Endothelial cell of umbilical vein (primary cell): ENCODE results near the gene LZTS2. TPM values are rescaled to one million over a fixed set of nuclear protein-coding genes. Genes with fewer than 3 reads are reported as not detected.

Experiments used
- BruUV-seq: library from RNA; stranded (reverse); fragments of 400-500 nt; replicated peaks from 2 replicates; lab custom pipeline; 2021; lab: Mats Ljungman, UMichigan
- CTCF ChIA-PET: fragments of 300-600, 350-600 bp; sonication (Branson Sonifier 250); formaldehyde crosslinking; loops from one replicate; lab custom pipeline; 2021; ENCODE audit warnings: antibody characterized with exemption, inconsistent platforms; lab: Charles Lee
- POLR2A ChIA-PET: fragments of 300-600, 350-600 bp; sonication (Branson Sonifier 250); formaldehyde crosslinking; loops from one replicate; lab custom pipeline; 2021; ENCODE audit warnings: antibody characterized with exemption, inconsistent platforms; lab: Charles Lee
- DNase-seq: peaks from one replicate; pipeline ENCODE4 v3.0.0-alpha.2; 2011; ENCODE audit warnings: low read depth, low spot score
- FAIRE-seq: peaks from 2 replicates; lab custom pipeline; 2011; peaks lifted over from hg19 to GRCh38; lab: Jason Lieb, UNC
- H2AFZ ChIP-seq: 2 replicates; pipeline ENCODE4 v1.6.0; 2012; ENCODE audit warnings: low read depth, low read length, control low read depth, inconsistent platforms
- H3K27ac ChIP-seq: 2 replicates; pipeline ENCODE4 v1.5.1; 2011; ENCODE audit warnings: low read depth, mild to moderate bottlenecking, control low read depth, low read length, moderate library complexity; ENCODE audit not compliant: insufficient read depth
- H3K27me3 ChIP-seq, 2 experiments: 2 replicates each; pipeline versions ENCODE4 v1.6.0 to v1.6.1; 2011; ENCODE audit warnings: low read length in 2 of 2, mixed read lengths in 1 of 2; ENCODE audit not compliant: control insufficient read depth in 2 of 2, insufficient read depth in 2 of 2
- H3K36me3 ChIP-seq, 2 experiments: 2 replicates in 1 of 2; 3 replicates in 1 of 2; pipeline ENCODE4 v1.5.1; 2011; ENCODE audit warnings: low read length in 2 of 2, mild to moderate bottlenecking in 1 of 2, moderate library complexity in 1 of 2; ENCODE audit not compliant: control insufficient read depth in 2 of 2, insufficient read depth in 2 of 2; ENCODE audit errors: extremely low read depth in 1 of 2
- H3K4me1 ChIP-seq: 3 replicates; pipeline ENCODE4 v1.5.1; 2011; ENCODE audit warnings: mild to moderate bottlenecking, low read length; ENCODE audit not compliant: control insufficient read depth, insufficient read depth; ENCODE audit errors: extremely low read depth
- H3K4me2 ChIP-seq: 2 replicates; pipeline ENCODE4 v1.6.1; 2011; ENCODE audit warnings: low read length, control low read depth, mixed read lengths; ENCODE audit not compliant: insufficient read depth
- H3K4me3 ChIP-seq, 3 experiments: fragments of 200-600 bp in 1 of 3; sonication (generic), shearing (Covaris generic) in 1 of 3; replicated peaks in 1 of 3; 2 replicates each; pipeline ENCODE4 v1.5.1; 2011 to 2016; ENCODE audit warnings: control low read depth in 3 of 3, low read length in 3 of 3, mild to moderate bottlenecking in 2 of 3, inconsistent platforms in 1 of 3, low read depth in 1 of 3, moderate library complexity in 1 of 3; ENCODE audit not compliant: insufficient read depth in 1 of 3
- H3K79me2 ChIP-seq: 2 replicates; pipeline ENCODE4 v1.6.0; 2012; ENCODE audit warnings: low read length, inconsistent platforms; ENCODE audit not compliant: control insufficient read depth, insufficient read depth
- H3K9ac ChIP-seq: replicated peaks from 2 replicates; pipeline ENCODE3; 2011; ENCODE audit warnings: low read length, control low read depth; ENCODE audit not compliant: insufficient read depth; ENCODE audit errors: extremely low read depth
- H3K9me1 ChIP-seq: replicated peaks from 3 replicates; pipeline ENCODE4 v1.6.0; 2011; ENCODE audit warnings: mild to moderate bottlenecking, low read length; ENCODE audit not compliant: control insufficient read depth, insufficient read depth; ENCODE audit errors: extremely low read depth
- H3K9me3 ChIP-seq: replicated peaks from 2 replicates; pipeline ENCODE4 v1.5.1; 2012; ENCODE audit warnings: low read length, inconsistent platforms; ENCODE audit not compliant: control insufficient read depth, insufficient read depth
- H4K20me1 ChIP-seq: replicated peaks from 2 replicates; pipeline ENCODE3; 2011; ENCODE audit warnings: mild to moderate bottlenecking, low read length; ENCODE audit not compliant: control insufficient read depth, insufficient read depth; ENCODE audit errors: extremely low read depth
- CTCF ChIP-seq, 2 donors: IDR thresholded peaks; 1 replicate in 1 of 2; 2 replicates in 1 of 2; pipeline ENCODE4 v1.5.1; 2011; ENCODE audit warnings: low read length in 2 of 2, mild to moderate bottlenecking in 2 of 2, moderate library complexity in 2 of 2, control low read depth in 1 of 2, inconsistent platforms in 1 of 2, low read depth in 1 of 2; ENCODE audit not compliant: insufficient read depth in 1 of 2; ENCODE audit errors: extremely low read depth in 1 of 2
- EZH2 ChIP-seq: IDR thresholded peaks from 2 replicates; pipeline ENCODE4 v1.6.1; 2012; ENCODE audit warnings: borderline replicate concordance, low read depth, mild to moderate bottlenecking, moderate library complexity, low read length, inconsistent platforms; ENCODE audit not compliant: severe bottlenecking
- MYC ChIP-seq: IDR thresholded peaks from one replicate; pipeline ENCODE4 v1.6.1; 2011; ENCODE audit warnings: mild to moderate bottlenecking, low read depth, low read length
- POLR2AphosphoS5 ChIP-seq: IDR thresholded peaks from 2 replicates; pipeline ENCODE4 v1.6.1; 2012; ENCODE audit warnings: low read depth, mild to moderate bottlenecking, control low read depth, low read length, moderate library complexity; ENCODE audit not compliant: insufficient read depth
- dilution Hi-C: fragments of 300-500 bp; cut with MboI; formaldehyde crosslinking; loops from one replicate; pipeline ENCODE4 v1.15.0; 2019; ENCODE audit warnings: low sequenced_read_pairs; ENCODE audit not compliant: extremely low pct_ligation_motif_present
- intact Hi-C: fragments of 100-400 bp; cut with micrococcal nuclease; formaldehyde crosslinking; loops from one replicate; pipeline ENCODE4 v1.10.0; 2022
- polyA plus RNA-seq, 4 experiments: library from polyadenylated mRNA; depleted of rRNA in 3 of 4; stranded (reverse) in 3 of 4; unstranded in 1 of 4; fragments of >200 nt; gene quantifications; 2 replicates each; pipeline versions ENCODE4 v1.2.1 to v1.2.3, GENCODE V29; 2011 to 2012; ENCODE audit warnings: missing spikeins in 1 of 4
- total RNA-seq: library from RNA; stranded (reverse); gene quantifications from 2 replicates; pipeline ENCODE4 v1.2.3, GENCODE V29; 2021

The LZTS2 gene
- total and polyA plus RNA-seq, 2 donors (not counting 3 experiments of a cell fraction or from before 2014, with no cell fraction given) = 70.8 to 79.5 TPM

DNA sequence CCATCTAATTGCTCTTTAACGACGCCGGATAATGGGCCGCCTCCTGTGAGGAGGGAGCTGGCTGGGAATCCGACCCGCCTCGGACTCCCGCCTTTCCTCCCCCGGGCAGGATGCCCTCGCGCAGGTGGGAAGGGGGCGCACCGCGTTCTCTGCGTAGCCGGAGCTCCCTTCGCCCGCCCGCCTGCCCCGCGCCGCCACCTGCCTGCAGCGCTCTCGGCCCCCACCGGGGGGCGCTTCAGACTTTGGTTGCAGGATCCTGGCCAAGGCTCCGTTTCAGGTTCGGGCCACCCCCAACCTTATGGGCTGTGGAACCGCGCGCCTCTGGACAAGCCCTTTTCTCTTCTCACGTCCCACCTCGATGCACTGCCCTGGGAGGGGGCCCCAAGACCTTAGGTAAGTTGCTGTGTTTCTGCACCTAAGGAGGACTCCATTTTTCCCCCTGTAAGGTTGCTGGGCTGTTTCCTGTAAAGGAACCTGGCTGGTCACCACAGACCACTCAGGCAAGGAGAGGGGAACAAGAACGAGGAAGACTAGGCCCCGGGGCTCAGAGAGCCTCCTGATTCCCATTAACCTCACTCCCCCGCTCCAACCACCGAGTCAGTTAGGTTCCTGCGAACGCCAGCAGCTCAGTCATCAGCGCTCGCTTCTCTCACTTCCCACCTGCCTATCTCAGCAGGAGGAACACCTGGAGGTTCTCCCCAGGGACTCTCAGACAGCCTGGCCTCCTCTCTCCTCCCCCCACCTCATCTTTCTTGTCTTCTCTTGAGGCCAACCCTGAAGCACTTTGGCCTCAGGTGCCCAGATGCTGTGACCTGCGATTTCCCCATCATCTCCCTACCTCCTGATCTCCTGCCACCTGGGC, 50.8 kb downstream of the LZTS2 start:
- H3K79me2 ChIP-seq = no peaks in the 10 kb centered on the region
- BruUV-seq = no TSS peak
- intact Hi-C loops = loop anchor here (1.0 kb wide), 1 partner anchor 17 kb away; no protein-coding TSS in a partner anchor
- no peaks in the 10 kb centered on the region for H3K4me1 ChIP-seq
- no peak overlapping the region for H2AFZ ChIP-seq
- peak; percentile 87 to 97 for TF ChIP-seq CTCF (IDR thresholded peaks at IDR 0.05; ENCODE audit: extremely low read depth in 1 of 2, insufficient read depth in 1 of 2, low read depth in 1 of 2, low read length in 2 of 2)
- no peak for TF ChIP-seq MYC
- TF ChIP-seq POLR2AphosphoS5 = no peak
- peak; percentile 83 for TF ChIP-seq EZH2
- no peak overlapping the region for H3K9ac ChIP-seq
- H3K9me1 ChIP-seq = no peaks in the 10 kb centered on the region
- no peaks in the 10 kb centered on the region for H4K20me1 ChIP-seq
- no peak overlapping the region for H3K4me3 ChIP-seq
- DNase-seq = peak; percentile 49
- no peak overlapping the region for H3K27ac ChIP-seq
- no peaks in the 10 kb centered on the region for H3K36me3 ChIP-seq
- CTCF ChIA-PET = interaction anchor here (0.6 to 9.9 kb wide), 36 partner anchors 11 to 531 kb away, joined by 3 to 290 read pairs (median 5); partner anchors contain the start of genes KAZALD1, PDZD7 and SFXN3
- H3K9me3 ChIP-seq = no peaks in the 10 kb centered on the region
- H3K4me2 ChIP-seq = no peak overlapping the region
- dilution Hi-C loops = no loop called here
- FAIRE-seq = peak; percentile 76
- POLR2A ChIA-PET = interaction anchor here (0.8 kb wide), 1 partner anchor 10 kb away, joined by 3 read pairs; no protein-coding TSS in a partner anchor
- peaks cover 36 to 38% of the 10 kb centered on the region in 2 experiments for H3K27me3 ChIP-seq
